ENCODE measurements around the gene MTO1.
"Not testable (repeated sequence)": the region's sequence is repeated elsewhere in the genome, so short reads cannot be mapped to it uniquely, and the experiment has no call there.

MTO1 gene

DNA sequence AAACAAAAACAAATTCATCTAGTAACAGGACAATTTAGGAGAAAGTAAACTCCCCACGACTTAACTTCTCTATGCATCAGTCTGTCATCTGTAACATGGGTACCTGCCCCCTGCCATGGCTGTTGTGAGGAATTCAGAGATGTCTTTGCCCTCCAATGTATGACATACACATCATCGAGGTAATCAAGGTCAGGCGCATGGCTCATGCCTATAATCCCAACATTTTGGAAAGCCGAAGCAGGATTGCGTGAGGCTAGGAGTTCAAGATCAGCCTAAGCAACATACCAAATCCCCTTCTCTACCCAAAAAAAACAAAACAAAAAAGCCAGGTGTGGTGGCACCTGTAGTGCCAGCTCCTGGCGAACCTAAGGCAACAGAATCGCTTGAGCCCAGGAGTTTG, 50.3 kb downstream of the MTO1 start:
- in situ Hi-C loops (cut with HindIII; ENCODE audit: low sequenced_read_pairs) = no loop called here
- H3K4me3 ChIP-seq (ENCODE audit: low read depth, low read length) = no peak overlapping the region
- no peak for DNase-seq (ENCODE audit: low read depth)
- TF ChIP-seq, protein P1, sequence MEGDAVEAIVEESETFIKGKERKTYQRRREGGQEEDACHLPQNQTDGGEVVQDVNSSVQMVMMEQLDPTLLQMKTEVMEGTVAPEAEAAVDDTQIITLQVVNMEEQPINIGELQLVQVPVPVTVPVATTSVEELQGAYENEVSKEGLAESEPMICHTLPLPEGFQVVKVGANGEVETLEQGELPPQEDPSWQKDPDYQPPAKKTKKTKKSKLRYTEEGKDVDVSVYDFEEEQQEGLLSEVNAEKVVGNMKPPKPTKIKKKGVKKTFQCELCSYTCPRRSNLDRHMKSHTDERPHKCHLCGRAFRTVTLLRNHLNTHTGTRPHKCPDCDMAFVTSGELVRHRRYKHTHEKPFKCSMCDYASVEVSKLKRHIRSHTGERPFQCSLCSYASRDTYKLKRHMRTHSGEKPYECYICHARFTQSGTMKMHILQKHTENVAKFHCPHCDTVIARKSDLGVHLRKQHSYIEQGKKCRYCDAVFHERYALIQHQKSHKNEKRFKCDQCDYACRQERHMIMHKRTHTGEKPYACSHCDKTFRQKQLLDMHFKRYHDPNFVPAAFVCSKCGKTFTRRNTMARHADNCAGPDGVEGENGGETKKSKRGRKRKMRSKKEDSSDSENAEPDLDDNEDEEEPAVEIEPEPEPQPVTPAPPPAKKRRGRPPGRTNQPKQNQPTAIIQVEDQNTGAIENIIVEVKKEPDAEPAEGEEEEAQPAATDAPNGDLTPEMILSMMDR (IDR thresholded peaks at IDR 0.05; ENCODE audit: low read depth, low read length, missing control alignments) = no peak

DNA sequence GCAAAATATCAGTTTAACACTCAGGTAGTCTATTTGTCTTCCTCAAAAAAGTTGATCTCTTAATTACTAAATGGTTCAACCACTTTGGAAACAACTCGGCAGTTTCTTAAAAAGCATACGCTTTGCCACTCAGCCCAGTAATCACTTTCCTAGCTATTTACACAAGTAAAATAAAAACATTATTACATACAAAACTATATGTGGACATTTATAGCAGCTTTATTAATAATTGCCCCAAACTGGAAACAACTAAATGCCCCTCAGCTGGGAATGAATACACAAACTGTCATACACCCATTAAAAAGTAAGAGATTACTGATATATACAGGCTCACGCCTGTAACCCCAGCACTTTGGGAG, 51.9 kb downstream of the MTO1 start:
- in situ Hi-C loops (cut with HindIII; ENCODE audit: low sequenced_read_pairs) = no loop called here
- no peak for DNase-seq (ENCODE audit: low read depth)
- TF ChIP-seq, protein P1 (IDR thresholded peaks at IDR 0.05; ENCODE audit: low read depth, low read length, missing control alignments) = no peak
- no peak overlapping the region for H3K4me3 ChIP-seq (ENCODE audit: low read depth, low read length)

DNA sequence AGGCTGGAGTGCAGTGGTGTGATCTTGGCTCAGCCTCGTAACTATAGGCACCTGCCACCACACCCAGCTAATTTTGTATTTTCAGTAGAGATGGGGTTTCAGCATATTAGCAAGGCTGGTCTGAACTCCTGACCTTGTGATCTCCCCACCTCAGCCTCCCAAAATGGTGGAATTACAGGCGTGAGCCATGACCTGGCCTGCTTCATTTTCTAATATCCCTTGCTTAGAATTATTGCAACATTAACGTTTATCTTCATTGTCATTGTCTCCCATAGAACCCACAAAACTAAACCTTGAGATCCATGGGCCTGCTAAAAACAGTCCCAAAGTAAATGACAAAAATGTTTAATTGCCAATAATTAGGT, 53.2 kb downstream of the MTO1 start:
- TF ChIP-seq, protein P1 (IDR thresholded peaks at IDR 0.05; ENCODE audit: low read depth, low read length, missing control alignments) = no peak
- no peak overlapping the region for H3K4me3 ChIP-seq (ENCODE audit: low read depth, low read length)
- in situ Hi-C loops (cut with HindIII; ENCODE audit: low sequenced_read_pairs) = loop anchor here (5.0 kb wide), 2 partner anchors 58 to 103 kb away; no protein-coding TSS in a partner anchor
- no peak for DNase-seq (ENCODE audit: low read depth)

DNA sequence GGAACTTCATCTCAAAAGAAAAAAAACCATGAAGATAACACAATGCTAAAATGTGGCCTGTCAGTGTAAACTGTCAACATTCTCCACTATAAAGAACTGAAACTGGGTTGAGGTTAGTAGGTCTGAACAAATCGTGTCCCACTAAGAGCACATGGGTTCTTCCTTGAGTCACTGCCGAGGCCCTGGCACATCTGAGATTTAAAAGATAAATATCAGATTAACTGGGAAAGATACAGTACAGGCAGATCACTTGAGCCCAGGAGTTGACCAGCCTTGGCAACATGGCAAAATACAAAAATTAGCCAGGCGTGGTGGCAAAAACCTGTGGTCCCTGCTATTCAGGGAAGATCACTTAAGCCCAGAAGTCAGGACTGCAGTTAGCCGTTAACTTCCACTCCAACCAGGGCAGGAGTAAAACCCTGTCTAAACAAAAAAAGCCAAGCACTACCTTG, 53.7 kb downstream of the MTO1 start:
- TF ChIP-seq, protein P1 (IDR thresholded peaks at IDR 0.05; ENCODE audit: low read depth, low read length, missing control alignments) = no peak
- no peak for DNase-seq (ENCODE audit: low read depth)
- in situ Hi-C loops (cut with HindIII; ENCODE audit: low sequenced_read_pairs) = loop anchor here (5.0 kb wide), 2 partner anchors 57 to 102 kb away; no protein-coding TSS in a partner anchor
- no peak overlapping the region for H3K4me3 ChIP-seq (ENCODE audit: low read depth, low read length)

DNA sequence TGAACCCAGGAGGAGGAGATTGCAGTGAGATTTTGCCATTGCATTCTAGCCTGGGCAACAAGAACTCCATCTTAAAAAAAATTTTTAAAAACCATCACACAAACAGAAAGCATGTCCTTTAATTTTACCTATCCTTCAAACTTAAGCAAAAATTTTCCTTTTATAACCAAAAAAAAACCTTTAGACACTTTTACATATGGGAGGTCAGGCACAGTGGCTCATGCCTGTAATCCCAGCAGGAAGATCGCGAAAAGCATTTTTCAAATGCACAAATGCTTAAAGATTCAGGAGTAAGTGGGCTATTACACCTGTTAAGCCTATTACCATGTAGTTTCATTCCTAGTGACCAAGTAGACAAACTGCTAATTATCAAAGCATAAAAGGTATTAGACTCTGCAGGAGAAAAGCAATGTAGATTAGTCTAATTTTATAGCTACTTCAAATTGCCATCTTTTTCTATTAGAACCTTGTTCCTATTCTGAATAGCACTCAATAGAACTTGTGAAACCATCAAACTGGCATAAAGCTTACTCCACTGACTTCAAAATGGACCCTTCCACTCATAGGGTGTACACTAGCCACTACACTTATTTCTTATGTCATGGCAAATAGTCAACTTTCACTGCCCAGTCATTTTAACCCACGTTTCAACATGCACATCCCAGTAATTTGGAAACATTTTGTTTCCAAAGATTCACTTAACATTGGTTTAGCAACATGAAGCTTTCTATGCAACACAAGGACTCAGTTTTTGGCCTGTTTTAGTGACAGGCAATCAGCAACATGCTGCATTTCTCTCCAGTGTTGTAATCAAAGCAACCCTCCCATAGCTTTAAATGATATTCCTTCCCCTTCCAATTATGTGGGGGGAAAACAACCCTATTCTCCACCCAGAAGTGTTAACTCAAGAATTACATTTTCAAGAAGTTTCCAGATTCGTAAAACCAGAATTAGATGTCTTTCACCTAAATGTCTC, 55.3 kb downstream of the MTO1 start:
- in situ Hi-C loops (cut with HindIII; ENCODE audit: low sequenced_read_pairs) = loop anchor here (5.0 kb wide), 2 partner anchors 55 to 100 kb away; no protein-coding TSS in a partner anchor
- peak overlapping the region; percentile 11 for H3K4me3 ChIP-seq (ENCODE audit: low read depth, low read length)
- no peak for DNase-seq (ENCODE audit: low read depth)
- TF ChIP-seq, protein P1 (IDR thresholded peaks at IDR 0.05; ENCODE audit: low read depth, low read length, missing control alignments) = no peak

DNA sequence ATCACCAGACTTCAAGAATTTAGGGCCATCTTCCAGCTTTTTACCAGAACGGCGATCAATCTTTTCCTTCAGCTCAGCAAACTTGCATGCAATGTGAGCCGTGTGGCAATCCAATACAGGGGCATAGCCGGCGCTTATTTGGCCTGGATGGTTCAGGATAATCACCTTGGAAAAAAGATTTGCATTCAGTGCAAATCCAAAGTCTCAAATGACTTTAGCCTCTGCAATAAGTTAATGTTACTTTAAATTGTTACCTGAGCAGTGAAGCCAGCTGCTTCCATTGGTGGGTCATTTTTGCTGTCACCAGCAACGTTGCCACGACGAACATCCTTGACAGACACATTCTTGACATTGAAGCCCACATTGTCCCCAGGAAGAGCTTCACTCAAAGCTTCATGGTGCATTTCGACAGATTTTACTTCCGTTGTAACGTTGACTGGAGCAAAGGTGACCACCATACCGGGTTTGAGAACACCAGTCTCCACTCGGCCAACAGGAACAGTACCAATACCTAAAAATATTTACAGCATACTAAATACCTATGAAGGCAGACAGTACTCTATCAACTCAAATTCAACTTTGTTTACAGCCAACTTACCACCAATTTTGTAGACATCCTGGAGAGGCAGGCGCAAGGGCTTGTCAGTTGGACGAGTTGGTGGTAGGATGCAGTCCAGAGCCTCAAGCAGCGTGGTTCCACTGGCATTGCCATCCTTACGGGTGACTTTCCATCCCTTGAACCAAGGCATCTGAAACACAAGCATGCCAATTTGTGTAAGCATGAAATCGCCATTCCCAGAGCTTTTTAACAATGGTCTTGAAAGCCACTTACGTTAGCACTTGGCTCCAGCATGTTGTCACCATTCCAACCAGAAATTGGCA, 56.8 kb downstream of the MTO1 start:
- in situ Hi-C loops (cut with HindIII; ENCODE audit: low sequenced_read_pairs) = loop anchor here (5.0 kb wide), 2 partner anchors 54 to 99 kb away; no protein-coding TSS in a partner anchor
- DNase-seq (ENCODE audit: low read depth) = not testable (repeated sequence)
- H3K4me3 ChIP-seq (ENCODE audit: low read depth, low read length) = peak overlapping the region; percentile 100

DNA sequence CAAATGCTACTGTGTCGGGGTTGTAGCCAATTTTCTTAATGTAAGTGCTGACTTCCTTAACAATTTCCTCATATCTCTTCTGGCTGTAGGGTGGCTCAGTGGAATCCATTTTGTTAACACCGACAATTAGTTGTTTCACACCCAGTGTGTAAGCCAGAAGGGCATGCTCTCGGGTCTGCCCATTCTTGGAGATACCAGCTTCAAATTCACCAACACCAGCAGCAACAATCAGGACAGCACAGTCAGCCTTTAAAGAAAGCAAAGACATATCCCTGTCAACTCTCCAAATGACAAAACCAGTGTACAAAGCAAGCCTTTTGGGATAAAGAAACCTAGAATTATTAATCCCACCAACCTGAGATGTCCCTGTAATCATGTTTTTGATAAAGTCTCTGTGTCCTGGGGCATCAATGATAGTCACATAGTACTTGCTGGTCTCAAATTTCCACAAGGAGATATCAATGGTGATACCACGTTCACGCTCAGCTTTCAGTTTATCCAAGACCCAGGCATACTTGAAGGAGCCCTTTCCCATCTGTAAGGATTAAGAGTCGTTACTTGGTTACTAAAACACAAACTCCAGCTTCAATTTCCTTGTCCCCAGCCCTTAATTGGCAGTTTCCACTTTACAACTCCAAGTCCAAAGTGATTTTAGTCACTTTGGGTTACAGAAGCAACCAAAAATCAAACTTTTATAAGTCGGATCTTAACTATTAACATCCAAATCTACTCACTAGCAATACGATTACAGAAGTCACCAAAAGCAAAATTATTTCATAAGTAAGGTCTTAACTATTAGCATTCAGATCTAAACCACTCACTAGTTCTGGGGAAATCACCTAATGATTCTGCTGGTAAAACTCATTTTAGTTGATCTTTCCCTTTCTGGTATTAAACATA, 57.7 kb downstream of the MTO1 start:
- DNase-seq (ENCODE audit: low read depth) = not testable (repeated sequence)
- H3K4me3 ChIP-seq (ENCODE audit: low read depth, low read length) = peak overlapping the region; percentile 100
- in situ Hi-C loops (cut with HindIII; ENCODE audit: low sequenced_read_pairs) = loop anchor here (5.0 kb wide), 2 partner anchors 53 to 98 kb away; no protein-coding TSS in a partner anchor
